GM19099 (cell line): ENCODE measurements around the gene GPR171.

Experiments used
- POLR2A ChIP-seq: IDR thresholded peaks from 3 replicates; pipeline ENCODE4 v1.6.1; 2011; ENCODE audit warnings: low read depth; ENCODE audit not compliant: insufficient read length; ENCODE audit errors: extremely low read depth

Gene GPR171

DNA sequence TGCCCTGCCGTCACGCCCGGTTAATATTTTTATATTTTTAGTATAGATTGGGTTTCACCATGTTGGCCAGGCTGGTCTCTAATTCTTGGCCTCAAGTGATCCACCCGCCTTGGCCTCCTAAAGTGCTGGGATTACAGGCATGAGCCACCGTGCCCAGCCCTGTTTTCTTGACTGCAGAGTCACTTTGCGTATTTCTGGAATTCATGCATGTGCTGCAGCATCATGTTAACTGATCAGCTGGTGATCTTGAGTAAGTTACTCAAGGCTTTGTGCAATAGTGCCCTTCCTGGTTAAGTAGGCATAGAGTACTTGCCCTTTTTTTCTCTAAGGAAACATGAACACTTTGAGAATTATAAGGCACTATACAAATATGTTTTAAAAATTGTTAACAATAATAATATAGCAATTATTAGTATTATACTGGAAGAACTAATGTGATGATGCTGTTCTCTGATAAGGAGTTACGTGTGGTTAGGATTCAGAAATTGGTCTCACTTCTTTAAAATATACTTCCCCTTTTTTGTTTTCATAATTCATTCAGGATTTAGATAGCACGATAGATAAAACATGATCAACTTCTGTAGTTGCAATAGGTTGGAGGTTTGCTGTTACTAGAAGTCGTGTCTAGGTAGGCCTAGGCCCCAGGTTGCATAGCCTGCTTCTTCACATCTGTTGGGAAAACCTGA lies 33.6 kb downstream of the GPR171 start:
- TF ChIP-seq POLR2A, result no peak

DNA sequence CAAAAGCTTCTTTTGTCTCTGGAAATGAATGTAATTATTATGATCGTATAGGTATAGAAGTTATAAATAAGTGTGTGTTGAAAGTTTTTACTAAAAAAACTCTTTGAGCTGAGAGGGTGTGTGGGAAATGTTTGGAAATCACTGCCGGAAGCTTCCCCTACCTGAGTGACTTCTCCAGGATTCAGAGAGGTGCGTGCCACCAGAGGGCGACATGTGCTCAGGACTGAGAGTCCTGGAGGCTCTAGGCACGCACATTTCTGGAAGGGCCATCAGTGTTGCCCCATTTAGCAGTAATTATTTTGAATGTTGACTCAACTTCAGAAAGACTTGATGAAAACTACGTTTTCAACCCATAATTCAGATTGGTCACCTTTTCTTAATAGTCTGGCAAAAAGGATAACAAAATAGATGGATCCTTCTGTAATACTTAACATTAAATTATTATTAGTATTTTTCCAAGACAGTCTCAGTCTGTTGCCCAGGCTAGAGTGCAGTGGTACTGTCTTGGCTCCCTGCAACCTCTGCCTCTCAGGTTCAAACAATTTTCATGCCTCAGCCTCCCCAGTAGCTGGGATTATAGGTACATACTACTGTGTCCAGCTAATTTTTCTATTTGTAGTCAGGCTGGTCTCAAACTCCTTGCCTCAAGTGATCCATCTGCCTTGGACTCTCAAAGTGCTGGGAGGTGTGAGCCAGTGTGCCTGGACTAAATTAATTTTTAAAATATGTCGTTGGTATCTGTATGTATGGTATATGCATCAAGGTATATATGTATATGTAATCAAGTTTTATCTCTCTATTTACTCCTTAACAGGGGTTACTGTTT lies 34.5 kb downstream of the GPR171 start:
- TF ChIP-seq POLR2A, result no peak

DNA sequence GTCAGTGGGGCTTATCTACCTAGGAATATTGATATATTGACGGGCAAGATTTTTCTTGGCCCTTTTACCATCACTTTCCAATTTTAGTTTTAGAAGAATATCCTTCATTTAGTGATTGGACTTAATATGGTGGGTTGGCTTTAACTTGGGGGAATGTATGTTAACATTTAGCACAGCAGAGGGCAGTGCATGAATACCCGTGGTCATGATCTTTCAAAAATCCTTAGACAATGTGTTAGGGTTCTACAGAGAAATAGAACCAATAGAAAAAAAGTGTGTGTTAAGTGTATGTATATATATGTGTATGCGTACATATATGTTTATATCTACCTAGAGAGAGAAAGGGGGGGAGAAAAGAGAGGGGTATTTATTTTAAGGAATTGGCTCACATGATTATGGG lies 36.9 kb downstream of the GPR171 start:
- TF ChIP-seq POLR2A, result no peak

DNA sequence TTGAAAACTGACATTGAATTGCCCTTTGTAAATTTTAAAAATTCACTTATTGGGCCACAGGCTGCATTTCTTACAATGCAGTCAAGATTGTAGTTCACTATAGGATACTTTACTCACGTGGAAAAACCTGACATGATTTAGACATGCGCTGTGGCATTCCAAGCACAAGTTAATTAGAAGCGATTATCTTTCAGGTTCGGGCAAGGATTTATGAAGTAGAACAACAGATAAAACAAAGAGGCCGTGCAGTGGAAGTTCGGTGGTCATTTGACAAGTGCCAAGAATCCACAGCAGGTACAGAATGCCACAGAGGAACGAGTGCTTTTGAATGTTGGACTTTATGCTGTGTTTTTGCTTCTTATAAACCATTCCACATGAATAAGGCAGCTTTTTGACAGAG lies 37.8 kb downstream of the GPR171 start:
- no peak for TF ChIP-seq POLR2A

DNA sequence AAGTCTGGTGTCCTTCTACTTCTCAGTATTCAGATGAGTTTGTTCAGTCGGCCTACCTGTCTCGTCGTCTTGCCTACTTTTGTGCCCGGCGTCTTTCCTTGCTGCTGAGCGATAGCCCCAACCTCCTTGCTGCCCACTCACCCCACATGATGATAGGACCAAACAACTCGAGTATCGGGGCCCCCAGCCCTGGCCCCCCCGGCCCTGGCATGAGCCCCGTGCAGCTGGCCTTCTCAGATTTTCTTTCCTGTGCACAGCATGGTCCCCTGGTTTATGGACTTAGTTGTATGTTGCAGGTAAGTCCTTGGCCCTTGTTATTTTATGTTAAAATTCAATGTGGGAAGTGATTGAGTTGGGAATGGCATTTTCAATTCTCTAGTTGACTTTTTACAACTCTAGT lies 43.2 kb downstream of the GPR171 start:
- no peak for TF ChIP-seq POLR2A

DNA sequence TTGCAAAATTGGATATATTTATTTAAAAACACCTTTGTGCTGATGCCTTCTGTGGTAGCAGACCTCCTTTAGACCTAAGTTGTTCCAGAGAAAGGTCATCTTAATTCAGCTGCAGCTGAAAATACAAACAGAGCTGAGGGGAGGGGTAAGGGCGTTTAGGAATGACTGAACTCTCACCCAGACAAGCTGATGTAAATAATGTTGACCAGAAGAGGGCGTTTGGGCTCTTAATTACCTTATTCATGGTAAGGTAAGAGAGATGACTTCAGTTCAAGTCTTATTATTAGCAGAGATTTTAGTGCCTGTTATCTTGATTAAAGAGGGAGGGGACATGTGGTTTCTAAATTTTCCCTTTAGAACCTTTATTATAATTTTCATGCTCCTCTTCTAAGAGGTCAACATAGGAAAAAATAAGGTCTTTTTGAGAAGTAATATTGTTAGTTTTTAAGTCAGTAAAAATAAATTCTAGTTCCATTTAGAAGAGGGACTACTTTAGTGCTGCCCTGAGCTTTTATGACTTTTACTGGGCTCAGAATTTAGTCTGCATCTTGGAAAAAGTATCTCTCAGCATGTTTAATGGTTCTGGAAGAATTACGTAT lies 46.3 kb downstream of the GPR171 start:
- TF ChIP-seq POLR2A, result no peak

DNA sequence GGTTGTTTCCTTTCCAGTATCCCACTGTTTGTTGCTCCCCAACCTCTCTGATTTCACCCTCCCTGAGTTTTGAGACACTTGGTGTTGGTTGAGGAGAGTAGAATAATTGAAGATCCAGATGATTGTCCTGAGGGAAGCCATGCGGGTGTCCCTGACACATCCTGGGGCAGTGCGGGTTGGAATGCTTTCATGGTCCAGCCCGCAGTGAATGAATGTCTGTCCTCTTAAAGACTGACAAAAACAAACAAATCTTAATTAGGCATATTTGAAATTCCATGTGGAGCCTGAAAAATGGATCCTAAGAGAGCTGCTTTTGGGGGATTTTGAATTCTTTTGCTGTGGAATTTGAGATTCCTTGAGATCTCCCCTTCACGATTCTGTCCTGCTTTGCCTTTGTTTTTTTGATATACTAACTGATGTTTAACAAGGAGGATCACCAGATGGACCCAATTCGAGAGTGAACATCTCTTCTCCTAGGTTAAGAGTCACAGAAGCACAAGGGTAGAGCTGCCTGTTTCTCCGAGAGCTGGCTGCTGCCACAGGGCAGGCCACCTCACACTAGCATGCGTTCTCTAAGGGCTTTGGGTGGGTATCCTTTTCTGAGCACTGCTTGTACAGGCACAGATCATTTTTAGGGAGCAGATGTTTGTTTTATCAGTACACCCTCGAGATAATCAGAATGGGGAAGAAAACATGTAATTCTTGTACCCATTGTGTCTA lies 47.4 kb downstream of the GPR171 start:
- TF ChIP-seq POLR2A, result no peak

DNA sequence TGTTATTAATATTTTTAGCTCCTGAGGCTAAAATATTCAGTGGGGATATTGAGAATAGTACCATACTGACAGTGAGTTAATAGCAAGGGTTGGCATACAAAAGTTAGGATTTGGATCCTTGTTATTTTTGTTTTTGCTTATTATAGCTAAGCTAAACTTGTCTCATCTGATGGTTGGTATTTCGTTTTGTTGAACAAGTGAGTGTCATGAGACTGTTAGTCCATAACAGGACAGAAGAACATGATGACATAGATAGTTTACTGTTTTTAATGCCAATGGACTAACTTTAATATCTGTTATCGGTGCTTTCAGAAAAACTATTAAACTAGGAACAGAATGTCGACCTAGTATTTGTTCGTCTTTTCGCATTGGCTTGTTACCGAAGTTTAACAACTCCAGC lies 48.5 kb downstream of the GPR171 start:
- TF ChIP-seq POLR2A, result no peak

DNA sequence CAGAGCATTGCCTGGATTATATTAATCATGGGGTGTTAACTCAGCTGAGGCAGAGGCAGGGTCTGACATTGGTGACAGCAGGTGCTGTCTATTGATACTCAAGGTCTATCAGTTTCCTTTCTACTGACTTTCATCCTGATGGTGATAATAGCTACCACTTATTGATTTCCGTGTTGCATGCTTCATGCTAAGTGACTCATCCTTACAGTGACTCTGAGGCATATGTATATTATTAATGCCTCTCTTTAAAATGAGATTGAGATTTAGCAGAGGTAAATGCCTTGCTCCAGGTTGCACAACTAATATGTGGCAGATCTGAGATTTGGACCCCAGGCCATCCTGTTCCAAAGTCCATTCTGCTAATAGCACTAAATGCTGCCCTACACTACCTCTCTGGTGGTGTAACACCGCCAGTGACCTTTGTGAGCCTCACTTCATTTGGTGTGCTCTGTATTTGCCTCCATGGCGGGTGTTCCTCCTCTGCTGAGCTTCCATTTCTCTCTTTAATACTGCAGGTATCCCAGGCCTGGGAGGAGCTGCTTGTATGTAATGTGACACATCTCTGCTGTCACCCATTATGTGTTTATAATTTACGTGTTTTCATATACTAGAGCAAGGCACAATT lies 50.4 kb downstream of the GPR171 start:
- no peak for TF ChIP-seq POLR2A
